ES-I3 (cell line): Measurements from ENCODE around the gene LRRK1.

Source experiments
- H3K36me3 ChIP-seq: 2 replicates; pipeline ENCODE4 v1.6.1; 2013; ENCODE audit warnings: mild to moderate bottlenecking, low read length, control low read depth, moderate library complexity; ENCODE audit not compliant: insufficient read depth
- H3K4me1 ChIP-seq: 2 replicates; pipeline ENCODE4 v1.6.1; 2013; ENCODE audit warnings: mild to moderate bottlenecking, control low read depth, low read length; ENCODE audit not compliant: insufficient read depth
- H3K9ac ChIP-seq: 2 replicates; pipeline ENCODE4 v1.6.1; 2013; ENCODE audit warnings: low read depth, mild to moderate bottlenecking, low read length, moderate library complexity
- H3K9me3 ChIP-seq: 2 replicates; pipeline ENCODE4 v1.6.1; 2013; ENCODE audit warnings: mild to moderate bottlenecking, low read length, moderate library complexity; ENCODE audit not compliant: control insufficient read depth, insufficient read depth

The LRRK1 gene

GRCh38 chr15:101084801-101085200 lies 165.6 kb downstream of the LRRK1 start:
- no peak overlapping the region for H3K9ac ChIP-seq
- no peaks in the 10 kb centered on the region for H3K9me3 ChIP-seq
- H3K4me1 ChIP-seq: peaks cover 6% of the 10 kb centered on the region; the same call in 1 of the 2 replicates
- H3K36me3 ChIP-seq: no peaks in the 10 kb centered on the region

- Histone ChIP-seq H3K4me1 (peaks cover 4% of the 10 kb centered on the region; the same call in 1 of the 2 replicates), H3K9me3 (no peaks in the 10 kb centered on the region), H3K36me3 (no peaks in the 10 kb centered on the region), H3K9ac (no peak overlapping the region)
Observed at GRCh38 chr15:101085311-101085700, 166.1 kb downstream of the LRRK1 start.

- H3K9ac ChIP-seq: no peak overlapping the region
- H3K9me3 ChIP-seq: no peaks in the 10 kb centered on the region
- peaks cover 4% of the 10 kb centered on the region; the same call in 1 of the 2 replicates for H3K4me1 ChIP-seq
- no peaks in the 10 kb centered on the region for H3K36me3 ChIP-seq
Observed at GRCh38 chr15:101086394-101087171, 167.4 kb downstream of the LRRK1 start.

- H3K9ac ChIP-seq: no peak overlapping the region
- no peaks in the 10 kb centered on the region for H3K36me3 ChIP-seq
Observed at GRCh38 chr15:101087172-101087769, 168.1 kb downstream of the LRRK1 start.

DNA sequence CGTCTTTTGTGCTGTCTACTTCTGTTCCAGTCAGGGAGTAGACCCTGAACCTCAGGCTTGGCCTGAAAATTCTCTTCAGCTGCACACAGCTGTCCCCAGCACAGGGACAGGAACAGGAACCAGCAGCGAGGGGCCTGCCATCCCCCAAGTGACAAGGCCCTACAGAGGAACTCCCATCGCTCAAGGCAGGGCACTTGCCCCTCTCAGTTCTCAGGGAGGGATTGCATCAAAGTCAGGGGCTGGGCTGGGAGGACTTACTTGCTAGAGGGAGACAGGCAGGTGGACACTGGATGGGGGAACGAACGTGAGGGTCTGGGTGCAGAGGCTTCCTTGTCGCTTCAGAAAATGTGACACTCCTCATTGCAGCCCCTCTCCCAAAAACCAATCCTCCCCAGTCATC lies 169.1 kb downstream of the LRRK1 start:
- Histone ChIP-seq H3K9ac (no peak overlapping the region), H3K36me3 (no peaks in the 10 kb centered on the region), H3K4me1 (peaks cover 4% of the 10 kb centered on the region; the same call in 1 of the 2 replicates), H3K9me3 (no peaks in the 10 kb centered on the region)

More at GRCh38 chr15:101087172-101087769, 168.1 kb downstream of the LRRK1 start:
- Histone ChIP-seq H3K4me1 (peaks cover 4% of the 10 kb centered on the region; the same call in 1 of the 2 replicates), H3K9me3 (no peaks in the 10 kb centered on the region)

GRCh38 chr15:101088788-101089578 lies 169.8 kb downstream of the LRRK1 start:
- no peaks in the 10 kb centered on the region for H3K36me3 ChIP-seq
- peak overlapping the region; percentile 49 for H3K9ac ChIP-seq
- H3K4me1 ChIP-seq: peaks cover 4% of the 10 kb centered on the region; the same call in 1 of the 2 replicates
- H3K9me3 ChIP-seq: no peaks in the 10 kb centered on the region

- H3K9me3 ChIP-seq: no peaks in the 10 kb centered on the region
- peaks cover 4% of the 10 kb centered on the region; the same call in 1 of the 2 replicates for H3K4me1 ChIP-seq
- no peaks in the 10 kb centered on the region for H3K36me3 ChIP-seq
- no peak overlapping the region for H3K9ac ChIP-seq
Observed at GRCh38 chr15:101089579-101090427, 170.6 kb downstream of the LRRK1 start.

- no peaks in the 10 kb centered on the region for H3K36me3 ChIP-seq
Observed at GRCh38 chr15:101090428-101090790, 171.3 kb downstream of the LRRK1 start.

DNA sequence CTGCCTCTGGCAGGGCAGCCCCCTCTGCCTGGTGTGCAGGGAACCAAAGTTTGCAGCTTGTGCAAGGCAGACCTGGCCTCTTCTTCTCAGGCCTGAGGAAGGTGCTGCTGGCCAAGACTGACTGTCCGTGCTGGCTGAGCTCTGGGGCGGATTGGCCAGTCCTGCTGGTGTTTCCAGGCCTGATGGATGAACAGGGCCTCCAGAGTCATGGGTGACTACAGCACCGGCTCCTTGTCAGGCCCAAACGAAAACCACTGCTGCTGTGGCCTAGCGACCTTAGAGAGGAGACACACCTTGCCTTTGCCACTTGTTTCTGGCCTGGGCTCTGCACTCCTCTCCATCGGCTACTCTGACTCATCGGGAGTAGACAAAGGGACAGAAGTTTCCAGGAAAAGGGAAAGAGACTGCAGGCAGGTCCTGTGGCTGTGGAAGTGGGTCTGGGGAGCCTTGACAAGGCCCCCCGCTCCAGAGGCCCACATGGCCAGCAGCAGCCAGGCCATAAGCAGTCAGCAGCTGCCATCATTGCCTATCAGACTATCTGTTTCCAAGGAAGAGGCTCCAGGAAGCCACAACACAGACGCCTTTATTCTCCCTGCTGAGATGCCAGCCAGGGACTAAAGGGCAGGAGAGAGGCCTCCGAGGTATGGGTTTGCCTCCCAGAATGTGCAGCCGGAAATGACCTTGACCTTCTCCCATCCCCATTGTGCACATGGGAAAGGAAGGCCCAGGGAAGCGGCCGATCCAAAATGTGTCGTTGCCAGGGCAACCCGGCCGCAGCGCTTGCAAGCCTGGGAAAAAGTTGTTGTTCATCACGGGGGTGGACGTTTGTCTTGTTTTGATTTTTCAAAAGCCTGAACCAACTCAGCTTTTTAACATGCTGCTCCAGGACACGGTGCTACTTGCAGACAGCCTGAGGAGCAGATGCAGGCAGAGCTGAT lies 172.2 kb downstream of the LRRK1 start:
- no peaks in the 10 kb centered on the region for H3K36me3 ChIP-seq
- H3K9me3 ChIP-seq: no peaks in the 10 kb centered on the region
- H3K9ac ChIP-seq: no peak overlapping the region
- peaks cover 4% of the 10 kb centered on the region; the same call in 1 of the 2 replicates for H3K4me1 ChIP-seq

More at GRCh38 chr15:101090428-101090790, 171.3 kb downstream of the LRRK1 start:
- no peaks in the 10 kb centered on the region for H3K9me3 ChIP-seq
- peaks cover 4% of the 10 kb centered on the region; the same call in 1 of the 2 replicates for H3K4me1 ChIP-seq
- H3K9ac ChIP-seq: no peak overlapping the region

DNA sequence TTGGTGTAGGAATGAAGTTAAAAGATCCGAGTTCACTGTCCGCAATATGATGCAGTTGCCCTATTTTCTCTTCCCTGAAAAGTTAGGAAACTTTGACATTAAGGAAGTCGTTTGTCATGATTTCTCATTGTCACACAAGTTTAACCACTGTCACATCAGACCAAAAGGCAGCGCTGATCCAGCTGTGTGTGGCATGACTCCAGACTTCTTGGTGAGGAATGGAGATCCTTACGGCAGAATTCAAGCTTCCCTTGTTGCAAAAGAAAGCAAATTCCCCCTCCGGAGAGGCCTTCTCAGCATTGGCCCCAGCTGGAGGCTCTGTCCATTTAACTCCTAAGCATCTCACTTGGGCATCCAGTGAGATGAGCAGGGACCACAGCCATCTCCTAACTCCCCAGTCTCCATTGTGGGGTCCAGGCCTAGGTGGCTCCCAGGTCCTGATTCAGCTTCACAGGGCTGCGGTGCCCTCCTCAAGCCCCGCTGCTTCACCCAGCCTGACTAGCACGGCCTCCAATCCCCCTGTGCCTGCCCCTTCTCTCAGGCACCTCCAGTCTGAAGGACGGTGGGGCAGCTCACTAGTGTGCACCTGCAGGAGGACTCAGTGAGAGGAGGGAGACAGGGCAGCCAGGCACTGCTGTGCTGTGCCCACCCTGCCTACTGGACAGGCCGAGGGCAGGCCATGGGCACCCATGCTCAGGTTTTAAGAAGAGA lies 173.2 kb downstream of the LRRK1 start:
- Histone ChIP-seq H3K36me3 (no peaks in the 10 kb centered on the region), H3K4me1 (peaks cover 4% of the 10 kb centered on the region; the same call in 1 of the 2 replicates), H3K9me3 (no peaks in the 10 kb centered on the region), H3K9ac (no peak overlapping the region)

DNA sequence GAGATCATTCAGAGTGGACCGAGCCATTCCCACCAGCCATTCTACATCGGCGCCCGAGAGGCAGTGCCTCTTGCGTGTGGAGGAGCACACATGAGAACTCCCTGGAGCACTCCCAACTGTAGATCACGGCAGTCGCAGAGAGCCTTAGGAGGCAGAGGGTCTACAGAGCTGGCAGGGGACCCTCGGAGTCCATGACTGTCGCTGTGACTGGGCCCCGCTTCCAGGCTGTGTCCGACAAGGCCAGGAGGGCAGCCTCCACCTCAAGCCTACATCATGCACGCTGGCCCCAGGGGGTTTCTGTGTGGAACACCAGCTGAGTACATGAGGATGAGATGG lies 173.7 kb downstream of the LRRK1 start:
- no peak overlapping the region for H3K9ac ChIP-seq
- peaks cover 4% of the 10 kb centered on the region; the same call in 1 of the 2 replicates for H3K4me1 ChIP-seq
- no peaks in the 10 kb centered on the region for H3K9me3 ChIP-seq
- H3K36me3 ChIP-seq: no peaks in the 10 kb centered on the region

DNA sequence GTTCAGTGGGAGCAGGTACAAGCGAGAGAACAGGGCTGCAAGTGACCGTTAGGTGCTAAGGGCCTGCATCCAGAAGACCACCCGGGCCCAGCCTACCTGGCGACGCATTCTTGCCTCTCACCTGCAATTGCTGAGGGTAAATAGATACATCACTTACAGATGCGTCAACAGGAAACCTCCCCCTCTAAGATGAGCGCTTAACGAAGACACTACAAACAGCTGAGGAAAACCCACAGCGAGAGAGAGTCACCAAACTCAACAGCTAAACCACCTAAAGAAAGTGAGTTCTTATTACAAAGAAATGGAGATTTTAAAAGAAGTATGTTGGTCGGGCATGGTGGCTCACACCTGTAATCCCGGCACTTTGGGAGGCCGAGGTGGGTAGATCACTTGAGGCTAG lies 174.8 kb downstream of the LRRK1 start:
- H3K36me3 ChIP-seq: no peaks in the 10 kb centered on the region
- peaks cover 4% of the 10 kb centered on the region; the same call in 1 of the 2 replicates for H3K4me1 ChIP-seq
- no peaks in the 10 kb centered on the region for H3K9me3 ChIP-seq
- no peak overlapping the region for H3K9ac ChIP-seq
